HG02884 (cell line): ENCODE results near the gene SETMAR.
"Not testable (repeated sequence)": the region's sequence is repeated elsewhere in the genome, so short reads cannot be mapped to it uniquely, and the experiment has no call there.

Experiments used
- ATAC-seq: cut with Tn5 transposase; IDR thresholded peaks from one replicate; pipeline ENCODE4 v1.9.1; 2021; ENCODE audit warnings: mild to moderate bottlenecking, moderate library complexity; ENCODE audit not compliant: unreplicated experiment

The SETMAR gene

DNA sequence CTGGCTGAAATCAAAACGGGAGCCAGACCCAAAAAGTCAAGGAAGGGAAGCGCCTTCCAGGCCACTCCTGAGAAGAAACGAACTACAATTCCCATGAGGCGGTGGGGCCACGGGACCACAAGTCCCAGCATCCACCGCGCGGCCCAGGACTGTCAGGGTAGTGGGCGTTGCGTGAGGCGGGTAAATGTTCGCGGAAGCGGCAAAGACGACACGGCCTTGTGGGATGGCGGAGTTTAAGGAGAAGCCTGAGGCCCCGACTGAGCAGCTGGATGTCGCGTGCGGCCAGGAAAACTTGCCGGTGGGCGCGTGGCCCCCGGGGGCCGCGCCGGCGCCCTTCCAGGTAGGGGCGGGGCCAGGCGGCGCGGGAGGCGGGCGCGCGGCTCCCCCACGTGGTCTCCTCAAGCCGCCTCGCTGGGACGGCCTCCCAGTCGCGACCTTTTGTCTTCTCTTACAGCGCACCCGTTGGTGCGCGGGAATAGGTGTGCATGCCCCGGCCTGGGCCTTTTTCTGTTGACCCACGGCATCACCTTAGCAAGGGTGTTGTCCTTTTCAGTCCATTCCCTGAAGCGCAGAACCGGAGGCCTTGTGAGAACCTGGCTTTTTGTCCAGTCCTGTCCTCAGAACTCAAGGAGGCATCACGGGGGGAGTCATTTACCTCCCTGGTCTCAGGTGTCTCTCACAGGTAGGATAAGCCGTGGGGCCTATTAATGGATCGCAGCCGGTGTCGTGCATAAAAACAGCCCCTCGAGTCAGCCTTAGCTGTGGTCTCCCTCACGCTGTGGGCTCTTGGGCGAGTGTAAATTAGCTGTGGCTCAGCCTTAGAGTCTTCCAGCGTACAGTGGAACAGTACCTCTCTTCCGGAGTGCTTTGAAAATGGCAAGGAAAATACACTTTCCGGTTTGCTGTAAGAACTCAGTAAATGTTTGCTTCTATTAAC lies at the start of gene SETMAR:
SETMAR (plus strand) TSS at position 183 of the 937 bp plus-strand sequence; CDS start at position 185, 2 bp downstream.
- ATAC-seq = peak; percentile 95

DNA sequence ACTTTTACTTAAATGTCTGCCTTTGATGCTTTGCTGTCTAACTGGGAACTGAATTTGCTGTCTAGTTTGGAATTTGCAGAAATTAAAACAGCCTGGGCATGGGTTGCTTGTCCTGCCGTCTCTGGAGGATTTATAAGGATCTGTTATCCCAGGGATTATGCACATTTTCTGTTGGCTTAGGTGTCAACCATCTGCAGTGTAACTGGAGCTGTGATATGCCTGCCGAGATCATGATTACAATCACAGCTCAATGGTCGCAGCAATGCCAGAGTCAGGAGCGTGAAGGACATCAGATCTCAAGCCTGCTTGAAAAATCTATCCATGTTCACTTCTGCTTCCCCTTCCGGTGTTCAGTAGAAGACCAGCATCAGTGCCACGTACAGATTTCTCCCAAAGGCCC lies 41.8 kb upstream of the SETMAR start:
- ATAC-seq = no peak

DNA sequence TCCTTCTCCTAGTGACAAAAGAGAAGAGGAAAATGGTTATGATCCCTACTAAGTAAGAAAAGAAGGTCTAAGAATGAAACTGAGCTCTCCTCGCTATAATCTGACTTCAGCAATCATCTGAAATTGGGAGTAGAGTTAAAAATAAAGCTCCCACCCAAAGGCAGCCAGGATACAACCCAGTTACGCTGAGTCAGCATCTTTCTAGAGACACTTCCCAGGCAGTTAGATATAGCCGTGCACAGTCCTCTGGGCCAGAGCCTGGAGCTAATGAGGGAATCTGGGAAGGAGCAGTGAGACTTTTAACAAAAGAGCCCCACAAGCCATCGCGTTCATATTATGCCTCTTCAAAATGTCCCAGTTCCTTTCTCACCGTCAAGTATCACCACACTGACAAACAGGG lies 39.1 kb upstream of the SETMAR start:
- no peak for ATAC-seq

DNA sequence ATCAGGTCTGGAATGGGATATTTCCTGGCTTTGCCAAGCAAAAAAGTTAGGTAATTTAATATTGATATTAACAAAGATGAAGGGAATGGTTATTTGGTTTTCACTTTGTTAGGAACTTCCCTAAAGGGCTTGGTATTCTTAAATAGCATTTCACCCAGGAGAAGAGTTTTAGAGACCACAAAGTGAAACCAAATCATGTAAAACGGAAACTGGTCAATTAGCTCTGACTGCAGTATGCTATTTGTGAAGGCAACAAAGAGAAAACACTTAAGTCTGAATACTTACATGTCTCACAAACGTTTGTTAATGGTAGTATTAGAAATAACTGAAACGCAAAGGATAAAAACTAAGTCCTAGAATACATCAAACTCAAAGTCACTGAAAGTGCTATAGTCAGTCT lies 32.4 kb upstream of the SETMAR start:
- ATAC-seq = peak; percentile 78

DNA sequence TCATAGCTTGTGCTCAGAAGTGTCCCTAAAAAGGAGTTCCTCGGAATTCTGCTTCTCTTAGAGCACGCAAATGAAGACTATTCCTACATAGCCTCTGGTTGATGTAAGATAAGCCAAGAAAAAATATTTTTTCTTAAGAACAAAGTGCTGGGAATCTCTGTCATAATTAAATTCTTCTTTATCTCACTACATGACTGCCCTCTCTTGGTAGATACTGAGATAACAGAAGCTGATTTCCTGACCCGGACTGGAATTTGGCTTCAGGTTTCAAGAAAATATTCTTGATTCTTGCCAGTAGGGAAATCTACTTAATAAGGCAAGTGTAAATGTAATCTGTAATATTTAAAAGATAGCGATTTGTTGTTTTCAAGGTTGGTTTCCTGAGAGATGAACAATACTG lies 31.3 kb upstream of the SETMAR start:
- ATAC-seq = no peak

DNA sequence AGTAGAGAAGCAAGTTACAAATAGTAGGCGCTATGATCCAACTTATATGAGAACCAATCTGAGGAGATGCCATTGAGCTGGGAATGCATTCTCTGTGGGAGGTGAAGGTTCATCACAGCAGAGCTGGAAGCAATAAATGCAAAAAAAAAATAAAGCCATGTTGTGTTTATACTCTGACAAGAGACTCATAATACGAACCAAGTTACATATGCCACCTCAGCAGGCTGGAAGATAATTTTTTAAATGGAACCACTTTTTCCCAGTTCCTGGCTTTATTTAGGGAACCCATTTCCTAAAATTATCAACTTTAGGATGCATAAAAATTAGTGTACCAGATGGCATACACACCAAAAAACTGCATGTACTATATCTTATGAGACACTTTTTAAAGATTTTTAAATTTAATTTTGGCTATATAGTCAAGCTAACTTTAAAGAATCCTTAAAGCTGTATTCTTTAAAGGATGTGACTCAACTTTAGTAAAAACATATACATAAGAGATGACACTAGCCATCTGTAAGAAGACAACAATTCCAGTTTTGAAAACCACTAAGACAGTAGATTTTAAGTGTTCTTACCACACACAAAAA lies 23.6 kb upstream of the SETMAR start:
- ATAC-seq = no peak

DNA sequence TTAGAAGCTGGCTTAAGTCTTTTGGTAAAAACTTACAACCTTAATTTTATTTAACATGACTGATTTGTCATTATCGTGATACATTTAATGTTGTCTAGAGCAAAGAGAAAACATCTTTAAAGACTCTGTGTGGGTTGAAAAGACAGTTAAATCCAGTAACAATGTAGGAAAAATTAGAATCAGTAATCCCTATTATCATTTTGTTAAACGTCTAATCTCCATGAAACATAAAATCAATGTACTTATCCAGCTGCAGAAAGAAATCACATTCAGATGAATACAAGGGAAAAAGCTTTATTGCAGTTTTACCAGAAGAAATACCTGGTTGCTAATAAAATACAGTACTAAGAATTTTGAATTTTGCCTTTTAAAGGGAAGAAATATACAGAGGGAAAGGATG lies 21.2 kb upstream of the SETMAR start:
- ATAC-seq = no peak

DNA sequence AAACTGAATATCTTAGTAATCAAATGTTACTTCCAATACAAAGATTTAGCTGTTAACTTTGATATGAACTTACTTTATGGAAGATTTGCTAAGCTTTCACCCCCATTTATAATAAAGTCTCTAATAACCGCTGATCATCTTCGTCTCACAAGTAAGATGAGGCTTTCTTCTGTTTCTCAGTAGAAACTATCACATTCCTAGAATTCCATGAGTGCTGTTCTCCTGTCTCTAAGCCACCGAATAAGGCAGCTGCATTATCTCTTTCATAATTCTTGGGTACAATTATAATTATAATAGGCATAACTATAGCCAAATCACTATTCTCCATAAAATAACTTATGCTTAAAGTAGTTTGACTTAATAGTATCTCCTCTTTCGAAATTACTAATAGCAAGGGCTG lies 18.3 kb upstream of the SETMAR start:
- no peak for ATAC-seq

DNA sequence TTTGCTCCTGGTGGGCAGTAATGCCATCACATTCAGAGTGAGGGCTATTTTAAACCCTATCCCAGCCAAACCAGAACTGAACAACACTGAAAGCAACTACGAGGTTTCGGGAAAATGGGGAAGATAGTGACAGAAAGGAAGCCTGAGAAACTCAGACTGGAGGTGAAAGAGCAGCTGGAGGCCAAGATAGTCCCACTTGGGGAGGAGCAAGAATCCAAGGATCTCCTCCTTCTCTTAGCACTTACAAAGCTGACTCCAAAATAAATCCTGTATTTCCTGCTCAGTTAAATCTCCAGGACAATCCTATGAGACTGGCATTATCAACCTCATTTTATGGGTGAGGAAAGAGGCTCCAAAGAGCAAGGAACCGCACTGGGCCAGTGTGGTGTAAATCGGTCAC lies 14.1 kb upstream of the SETMAR start:
- no peak for ATAC-seq

DNA sequence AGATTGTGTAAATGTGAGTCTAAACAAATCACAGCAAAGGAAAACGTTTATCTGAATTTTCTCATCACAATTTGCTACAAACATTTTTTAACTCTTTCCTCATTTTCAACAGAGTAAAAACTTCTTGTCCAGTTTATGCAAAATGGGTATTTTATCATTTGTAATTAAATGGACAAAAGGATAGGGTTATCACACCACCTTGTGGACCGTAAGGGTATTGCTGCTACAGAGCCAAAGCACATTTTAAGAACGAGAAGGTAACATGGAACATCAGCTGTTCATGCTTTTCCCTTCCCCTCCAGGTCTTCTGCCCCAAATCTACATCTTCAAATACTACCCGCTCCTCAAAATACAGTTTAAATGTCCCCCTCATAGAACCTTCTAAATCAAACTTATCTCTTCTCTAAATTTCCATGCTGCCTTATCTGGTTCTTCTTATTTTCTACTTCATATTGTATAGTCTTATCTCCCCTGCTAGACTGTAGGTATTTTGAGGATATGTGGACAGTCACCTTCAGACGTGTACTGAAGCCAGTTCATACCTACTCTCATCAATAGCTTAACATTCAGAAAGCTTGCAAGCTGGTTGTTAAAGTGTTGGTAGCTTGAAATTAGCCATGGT lies 12.8 kb upstream of the SETMAR start:
- peak; percentile 71 for ATAC-seq

DNA sequence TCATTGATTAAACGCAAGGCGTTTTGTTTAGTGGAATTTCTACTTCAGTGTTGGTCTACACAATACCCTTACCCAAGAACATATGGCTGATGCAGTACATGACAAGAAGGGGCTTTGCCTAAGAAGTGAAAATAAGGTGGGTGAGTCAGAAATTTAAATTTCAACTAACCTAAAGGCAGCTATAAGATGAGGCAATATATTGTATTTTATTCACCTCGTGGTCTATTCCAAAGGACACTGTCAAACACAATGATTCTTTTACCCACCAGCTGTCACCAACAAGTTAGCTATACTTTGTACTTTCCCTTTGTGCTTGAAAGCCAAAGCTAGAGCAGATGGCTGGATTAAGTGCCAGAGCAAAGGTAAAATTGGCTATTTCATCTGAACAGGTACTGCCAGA lies 10.9 kb upstream of the SETMAR start:
- ATAC-seq = no peak

DNA sequence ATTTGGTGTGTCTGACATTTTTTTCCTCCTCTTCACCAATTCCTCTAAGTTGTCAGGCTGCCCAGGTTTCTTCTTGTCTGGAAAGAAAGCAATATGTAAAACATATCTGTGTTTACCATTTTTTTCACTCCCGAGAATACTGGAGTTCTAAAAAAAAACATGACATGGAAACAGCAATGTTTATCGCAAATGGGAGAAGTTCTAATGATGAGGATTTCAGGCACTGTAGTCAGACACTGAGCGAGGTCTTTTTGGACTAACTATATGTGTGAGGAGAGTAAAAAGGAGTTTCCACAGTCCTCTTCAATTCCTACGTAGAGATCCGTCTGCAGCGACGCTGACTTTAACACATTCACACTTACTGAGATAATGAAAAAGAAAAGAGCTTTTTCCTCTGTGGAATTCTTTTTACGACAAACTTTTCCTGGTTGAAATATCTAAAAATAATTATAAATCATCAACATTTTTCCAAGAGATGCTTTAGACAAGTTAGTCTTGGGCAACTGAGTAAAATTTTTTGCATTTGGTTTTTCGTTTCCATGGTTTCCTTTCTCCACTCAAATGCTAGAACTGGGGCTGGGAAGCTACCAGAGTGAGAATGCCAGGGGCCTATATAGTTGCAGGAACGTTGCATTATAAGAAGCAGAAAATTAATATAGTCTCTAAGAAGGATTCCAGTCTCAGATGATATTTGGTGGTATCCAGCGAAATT lies 8.4 kb upstream of the SETMAR start:
- ATAC-seq = no peak

DNA sequence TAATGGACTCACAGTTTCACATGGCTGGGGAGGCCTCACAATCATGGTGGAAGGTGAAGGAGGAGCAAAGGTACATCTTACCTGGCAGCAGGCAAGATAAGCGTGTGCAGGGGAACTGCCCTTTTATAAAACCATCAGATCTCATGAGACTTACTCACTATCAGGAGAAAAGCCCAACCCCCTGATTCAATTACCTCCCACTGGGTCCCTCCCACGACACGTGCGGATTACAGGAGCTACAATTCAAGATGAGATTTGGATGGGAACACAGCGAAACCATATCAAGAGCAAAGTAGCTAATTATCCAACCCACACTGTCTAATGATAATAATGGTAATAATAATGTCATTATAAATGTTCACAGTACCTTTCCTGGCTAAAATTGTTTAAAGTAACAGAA lies 6.7 kb upstream of the SETMAR start:
- ATAC-seq = not testable (repeated sequence)

DNA sequence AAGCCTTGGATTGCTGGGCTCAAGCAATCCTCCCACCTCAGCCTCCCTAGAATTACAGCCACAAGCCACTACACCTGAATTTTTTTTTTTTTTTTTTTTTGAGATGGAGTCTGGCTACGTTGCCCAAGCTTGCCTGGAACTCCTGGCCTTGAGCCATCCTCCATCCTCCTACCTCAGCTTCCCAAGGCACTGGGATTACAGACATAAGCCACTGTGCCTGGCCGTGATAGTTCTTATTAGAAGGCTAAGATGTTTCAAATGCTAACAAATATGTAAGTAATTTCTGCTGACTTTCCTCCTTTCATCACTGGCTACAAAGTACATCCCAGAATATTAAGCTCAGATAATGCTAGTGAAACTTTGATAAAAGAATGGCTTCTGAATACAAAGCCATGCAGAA lies 5.7 kb upstream of the SETMAR start:
- no peak for ATAC-seq

DNA sequence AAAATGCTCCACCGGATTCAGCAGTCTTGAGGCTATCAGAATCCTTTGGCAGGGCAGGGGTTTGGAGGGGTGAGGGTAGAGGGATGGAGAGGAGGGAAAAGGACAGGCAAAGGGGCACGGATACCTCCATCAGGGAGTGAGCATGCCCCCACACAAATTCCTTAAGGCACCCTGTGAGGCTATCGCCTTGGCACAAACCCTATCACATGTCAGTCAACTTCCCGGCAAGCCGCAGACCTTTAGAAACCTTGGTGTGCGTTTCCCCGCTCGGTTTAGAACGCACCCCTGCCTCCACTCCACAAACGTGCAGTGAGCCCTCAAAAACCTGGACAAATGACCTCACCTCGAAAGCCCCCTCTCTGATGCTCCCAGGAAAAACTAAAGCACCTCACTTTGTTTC lies 422 bp upstream of the SETMAR start:
- peak; percentile 0 for ATAC-seq

DNA sequence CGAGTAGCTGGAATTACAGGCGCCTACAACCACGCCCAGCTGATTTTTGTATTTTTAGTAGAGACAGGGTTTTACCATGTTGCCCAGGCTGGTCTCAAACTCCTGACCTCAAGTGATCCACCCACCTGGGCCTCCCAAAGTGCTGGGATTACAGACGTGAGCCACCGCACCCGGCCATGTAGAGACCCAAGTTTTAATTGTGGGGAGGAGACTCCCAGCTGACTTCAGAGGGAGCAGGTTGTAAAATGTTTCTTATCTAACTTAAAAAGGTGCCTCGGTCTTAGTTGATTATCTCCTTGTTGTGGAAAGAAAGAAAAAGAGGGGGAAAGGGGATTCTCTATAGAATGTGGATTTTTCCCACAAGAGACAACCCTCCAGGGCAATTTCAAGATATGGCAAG lies 2.0 kb downstream of the SETMAR start:
- not testable (repeated sequence) for ATAC-seq

DNA sequence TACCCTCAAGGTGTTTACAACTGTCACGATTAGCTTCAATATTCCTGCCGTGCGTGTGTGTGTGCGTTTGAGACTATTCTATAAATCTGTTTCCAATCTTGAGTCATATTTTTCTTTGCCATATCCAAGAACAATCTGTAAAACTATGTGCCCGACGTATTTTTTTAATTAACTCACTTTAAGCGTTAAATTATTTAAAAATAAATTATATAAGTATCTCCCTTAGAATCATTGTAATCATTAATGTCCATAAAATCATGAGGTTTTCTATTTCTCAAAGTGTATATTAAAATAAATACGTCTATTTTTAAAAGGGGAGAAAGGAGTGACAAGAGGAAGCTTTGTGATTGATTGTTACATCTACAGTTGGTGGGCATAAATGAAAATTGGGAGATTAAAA lies 2.9 kb downstream of the SETMAR start:
- no peak for ATAC-seq

DNA sequence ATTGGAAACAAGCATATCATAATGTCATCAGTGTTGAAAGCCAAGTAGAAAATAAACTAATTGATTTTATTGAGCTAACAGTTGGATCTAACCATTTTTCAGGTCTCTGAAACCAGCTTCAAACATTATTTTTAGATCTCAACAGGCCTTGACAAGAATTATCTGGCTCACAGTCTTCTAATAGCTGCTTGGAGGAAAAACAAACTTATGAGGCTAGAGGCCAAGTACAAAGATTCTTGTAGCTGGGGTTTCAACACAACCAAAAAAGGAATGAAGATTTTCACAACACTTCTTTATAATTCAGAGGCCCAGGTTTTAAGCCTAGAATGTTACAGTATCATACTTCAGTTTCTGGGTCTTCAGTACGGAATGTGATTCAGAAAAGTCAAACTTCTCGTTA lies 3.7 kb downstream of the SETMAR start:
- no peak for ATAC-seq

DNA sequence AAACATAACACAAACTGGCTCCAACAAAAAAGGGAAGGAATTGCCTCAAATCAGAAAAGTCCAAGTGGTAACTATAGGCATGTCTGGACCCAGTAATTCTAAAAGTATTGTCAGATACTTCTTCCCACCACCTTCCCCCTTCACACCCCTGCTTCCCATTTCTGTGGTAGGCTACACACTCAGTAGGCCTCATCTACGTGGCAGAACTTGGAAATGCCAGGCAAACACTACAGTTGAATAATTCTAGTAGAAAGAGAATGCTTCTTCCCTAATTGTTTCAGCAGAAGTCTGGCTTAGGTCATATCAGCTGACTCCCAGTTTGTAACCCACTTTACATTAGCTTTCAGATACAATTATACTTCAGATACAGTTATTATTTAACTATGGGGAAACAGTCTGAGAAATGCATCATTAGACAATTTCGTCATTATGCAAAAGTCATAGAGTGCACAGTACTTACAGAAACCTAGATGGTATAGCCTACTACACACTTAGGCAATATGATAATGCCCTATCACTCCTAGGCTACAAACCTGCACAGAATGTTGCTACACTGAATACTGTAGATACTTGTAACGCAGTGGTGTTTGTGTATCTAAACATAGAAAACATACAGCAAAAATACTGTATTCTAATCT lies 6.4 kb downstream of the SETMAR start:
- ATAC-seq = no peak

DNA sequence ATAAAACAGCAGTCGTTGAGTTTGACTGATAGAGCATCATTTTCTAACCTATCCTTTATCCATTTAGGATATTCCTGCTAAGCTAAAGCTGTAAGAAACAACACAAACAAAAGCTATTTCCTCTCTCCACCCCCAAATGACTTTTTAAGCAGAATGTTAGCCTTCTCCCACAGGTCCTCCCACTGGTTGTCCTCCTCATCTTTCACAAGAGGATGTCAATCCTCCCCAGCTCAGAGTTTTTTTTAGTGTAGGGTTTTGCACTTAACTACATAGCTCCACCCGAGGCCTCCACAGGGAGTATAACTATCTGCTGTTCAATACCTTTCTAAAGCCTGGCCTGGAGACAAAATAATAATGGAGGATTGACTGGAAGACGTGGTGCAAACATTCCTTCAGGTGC lies 7.8 kb downstream of the SETMAR start:
- no peak for ATAC-seq

DNA sequence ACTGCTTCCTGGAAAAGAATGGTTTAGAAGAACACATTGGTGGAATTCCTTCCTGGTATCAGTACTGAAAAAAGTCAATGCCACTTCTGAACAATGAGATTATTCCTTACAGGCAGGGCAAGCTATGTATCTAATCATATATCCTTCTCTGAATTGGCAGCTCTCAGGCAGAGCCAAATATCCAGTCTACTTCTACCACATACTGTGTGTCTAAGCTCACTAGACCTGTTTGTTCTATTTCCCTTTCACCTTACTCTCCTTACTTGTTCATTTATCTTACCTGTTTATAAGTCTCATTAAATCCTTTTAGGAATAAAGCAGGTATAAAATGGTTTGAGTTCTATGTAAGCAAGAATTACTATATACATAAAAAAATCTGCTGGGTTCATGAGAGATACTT lies 8.3 kb downstream of the SETMAR start:
- no peak for ATAC-seq
